Measurements from ENCODE around the gene CYP26B1.

CYP26B1 gene

DNA sequence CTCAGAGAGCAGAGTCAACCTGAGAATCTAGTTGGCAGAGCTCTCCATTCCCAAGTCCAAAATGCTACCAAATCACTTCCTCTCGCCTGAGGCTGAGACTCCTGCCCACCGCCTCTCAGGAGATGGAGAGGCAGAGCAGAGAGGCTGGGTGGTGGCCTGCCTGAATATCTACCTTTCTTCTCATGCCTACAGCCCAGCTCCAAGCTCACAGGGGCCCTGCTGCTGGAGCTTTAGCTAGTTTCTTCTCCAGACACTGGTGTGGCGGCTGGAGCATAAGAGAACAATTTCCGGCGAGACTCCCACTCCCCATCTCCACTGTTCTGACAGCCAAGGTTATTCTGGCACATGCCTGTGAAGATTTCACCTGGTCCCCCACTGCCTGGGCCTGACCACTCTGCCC is 8.1 kb upstream of the CYP26B1 start:
- TF ChIP-seq, protein P1, sequence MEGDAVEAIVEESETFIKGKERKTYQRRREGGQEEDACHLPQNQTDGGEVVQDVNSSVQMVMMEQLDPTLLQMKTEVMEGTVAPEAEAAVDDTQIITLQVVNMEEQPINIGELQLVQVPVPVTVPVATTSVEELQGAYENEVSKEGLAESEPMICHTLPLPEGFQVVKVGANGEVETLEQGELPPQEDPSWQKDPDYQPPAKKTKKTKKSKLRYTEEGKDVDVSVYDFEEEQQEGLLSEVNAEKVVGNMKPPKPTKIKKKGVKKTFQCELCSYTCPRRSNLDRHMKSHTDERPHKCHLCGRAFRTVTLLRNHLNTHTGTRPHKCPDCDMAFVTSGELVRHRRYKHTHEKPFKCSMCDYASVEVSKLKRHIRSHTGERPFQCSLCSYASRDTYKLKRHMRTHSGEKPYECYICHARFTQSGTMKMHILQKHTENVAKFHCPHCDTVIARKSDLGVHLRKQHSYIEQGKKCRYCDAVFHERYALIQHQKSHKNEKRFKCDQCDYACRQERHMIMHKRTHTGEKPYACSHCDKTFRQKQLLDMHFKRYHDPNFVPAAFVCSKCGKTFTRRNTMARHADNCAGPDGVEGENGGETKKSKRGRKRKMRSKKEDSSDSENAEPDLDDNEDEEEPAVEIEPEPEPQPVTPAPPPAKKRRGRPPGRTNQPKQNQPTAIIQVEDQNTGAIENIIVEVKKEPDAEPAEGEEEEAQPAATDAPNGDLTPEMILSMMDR (IDR thresholded peaks at IDR 0.05; ENCODE audit: borderline replicate concordance, extremely low read depth, low read length, poor library complexity, severe bottlenecking), result no peak
- no peak for TF ChIP-seq EZH2 (IDR thresholded peaks at IDR 0.05; ENCODE audit: borderline replicate concordance, low read depth, low read length, severe bottlenecking)
- ATAC-seq (ENCODE audit: insufficient read depth, low read depth), result no peak
- peaks cover 2% of the 10 kb centered on the region for H3K27me3 ChIP-seq (ENCODE audit: insufficient read depth, low read length, poor library complexity)

DNA sequence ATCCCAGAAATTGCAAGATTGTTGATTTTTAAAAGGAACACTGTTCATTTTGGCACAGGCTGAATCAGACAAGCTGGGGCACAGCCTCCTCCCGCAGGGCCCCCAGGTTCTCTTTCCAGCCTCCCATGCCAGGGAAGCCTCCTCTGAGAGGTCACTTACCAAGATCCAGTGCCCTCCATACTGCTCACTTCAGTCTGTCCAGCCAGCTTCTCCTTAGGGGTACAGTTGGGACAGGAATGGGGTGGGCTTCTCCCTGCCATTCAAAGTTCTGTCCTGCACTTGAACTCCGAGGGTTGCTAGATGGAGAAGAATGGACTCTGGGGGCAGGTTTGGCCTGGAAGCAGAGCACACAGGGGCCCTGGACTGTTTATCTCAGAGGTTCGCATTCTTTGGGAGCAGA is 7.5 kb upstream of the CYP26B1 start:
- no peak overlapping the region for H3K9ac ChIP-seq (ENCODE audit: low read depth, low read length)
- H3K27me3 ChIP-seq (ENCODE audit: insufficient read depth, low read length, poor library complexity), result peaks cover 2% of the 10 kb centered on the region
- no peaks in the 10 kb centered on the region for H3K9me3 ChIP-seq (ENCODE audit: insufficient read depth, low read length, severe bottlenecking)
- no peak overlapping the region for H3K4me3 ChIP-seq (ENCODE audit: low read depth in 1 of 2, low read length in 2 of 2)
- no peaks in the 10 kb centered on the region for H3K36me3 ChIP-seq (ENCODE audit: insufficient read depth, low read length)
- DNase-seq (no peak), ATAC-seq (ENCODE audit: insufficient read depth, low read depth) (no peak)
- H3K79me2 ChIP-seq (ENCODE audit: insufficient read depth, low read length), result no peaks in the 10 kb centered on the region
- 0 out of 2 replicates have a peak, but pooled peaks cover 4% of the 10 kb centered on the region for H4K20me1 ChIP-seq (ENCODE audit: insufficient read depth, low read length)
- H3K4me1 ChIP-seq (ENCODE audit: insufficient read depth, low read length), result no peaks in the 10 kb centered on the region
- no peak overlapping the region for H3K27ac ChIP-seq (ENCODE audit: low read length)
- no peak overlapping the region for H2AFZ ChIP-seq (ENCODE audit: low read depth, low read length)
- no peak overlapping the region for H3K4me2 ChIP-seq (ENCODE audit: insufficient read depth, low read length)
- TF ChIP-seq, protein P1 (IDR thresholded peaks at IDR 0.05; ENCODE audit: borderline replicate concordance, extremely low read depth, low read length, poor library complexity, severe bottlenecking), result no peak
- TF ChIP-seq EZH2 (IDR thresholded peaks at IDR 0.05; ENCODE audit: borderline replicate concordance, low read depth, low read length, severe bottlenecking), result no peak

More for the DNA sequence above, 8.1 kb upstream of the CYP26B1 start:
- Histone ChIP-seq H3K4me2 (ENCODE audit: insufficient read depth, low read length) (no peak overlapping the region), H3K4me1 (ENCODE audit: insufficient read depth, low read length) (no peaks in the 10 kb centered on the region), H3K9ac (ENCODE audit: low read depth, low read length) (no peak overlapping the region), H3K36me3 (ENCODE audit: insufficient read depth, low read length) (no peaks in the 10 kb centered on the region), H4K20me1 (ENCODE audit: insufficient read depth, low read length) (0 out of 2 replicates have a peak, but pooled peaks cover 4% of the 10 kb centered on the region), H3K79me2 (ENCODE audit: insufficient read depth, low read length) (no peaks in the 10 kb centered on the region), H3K27ac (ENCODE audit: low read length) (no peak overlapping the region), H2AFZ (ENCODE audit: low read depth, low read length) (no peak overlapping the region), H3K4me3 (ENCODE audit: low read depth in 1 of 2, low read length in 2 of 2) (no peak overlapping the region), H3K9me3 (ENCODE audit: insufficient read depth, low read length, severe bottlenecking) (no peaks in the 10 kb centered on the region)
- no peak for DNase-seq

DNA sequence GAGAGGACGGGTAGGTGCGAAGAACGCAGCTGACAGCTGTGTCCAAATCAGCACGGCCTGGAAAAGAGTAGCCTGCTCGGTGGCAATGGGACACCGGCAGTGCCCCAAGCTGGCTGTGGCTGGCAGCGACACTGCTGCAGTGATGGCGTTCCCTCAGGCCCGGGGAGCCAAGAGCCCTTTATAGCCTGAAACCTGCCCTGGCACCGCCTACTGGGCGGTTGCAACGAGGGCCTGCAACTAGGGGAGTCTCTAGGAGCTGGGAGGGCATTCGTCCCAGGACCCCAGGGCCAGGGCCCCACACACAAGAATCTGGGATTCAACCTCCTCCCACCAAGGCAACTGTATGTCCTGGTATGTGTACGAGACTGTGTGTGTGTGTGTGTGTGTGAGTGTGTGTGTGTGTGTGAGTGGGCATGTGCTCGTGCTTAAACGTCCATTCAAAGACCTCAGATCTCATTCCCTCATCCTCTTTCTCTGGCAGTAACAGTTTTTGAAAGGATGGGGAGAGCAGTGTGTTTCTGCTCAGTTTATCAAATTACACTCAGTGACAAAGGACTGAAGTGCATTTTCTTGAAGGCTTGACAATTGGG is 6.8 kb upstream of the CYP26B1 start:
- no peaks in the 10 kb centered on the region for H3K79me2 ChIP-seq (ENCODE audit: insufficient read depth, low read length)
- no peak overlapping the region for H3K9ac ChIP-seq (ENCODE audit: low read depth, low read length)
- TF ChIP-seq EZH2 (IDR thresholded peaks at IDR 0.05; ENCODE audit: borderline replicate concordance, low read depth, low read length, severe bottlenecking), result no peak
- TF ChIP-seq, protein P1 (IDR thresholded peaks at IDR 0.05; ENCODE audit: borderline replicate concordance, extremely low read depth, low read length, poor library complexity, severe bottlenecking), result no peak
- H3K4me2 ChIP-seq (ENCODE audit: insufficient read depth, low read length), result no peak overlapping the region
- H3K4me3 ChIP-seq (ENCODE audit: low read depth in 1 of 2, low read length in 2 of 2), result no peak overlapping the region
- H3K27ac ChIP-seq (ENCODE audit: low read length), result no peak overlapping the region
- peaks cover 2% of the 10 kb centered on the region for H3K27me3 ChIP-seq (ENCODE audit: insufficient read depth, low read length, poor library complexity)
- no peaks in the 10 kb centered on the region for H3K36me3 ChIP-seq (ENCODE audit: insufficient read depth, low read length)
- 0 out of 2 replicates have a peak, but pooled peaks cover 4% of the 10 kb centered on the region for H4K20me1 ChIP-seq (ENCODE audit: insufficient read depth, low read length)
- ATAC-seq (ENCODE audit: insufficient read depth, low read depth), result no peak
- no peak overlapping the region for H2AFZ ChIP-seq (ENCODE audit: low read depth, low read length)
- H3K9me3 ChIP-seq (ENCODE audit: insufficient read depth, low read length, severe bottlenecking), result no peaks in the 10 kb centered on the region
- DNase-seq, result no peak
- H3K4me1 ChIP-seq (ENCODE audit: insufficient read depth, low read length), result no peaks in the 10 kb centered on the region

Measured in DND-41 (cell line).